SK-N-SH (cell line): ENCODE measurements around the gene FCN3.

Experiments used
- GABPA ChIP-seq: IDR thresholded peaks from 2 replicates; pipeline ENCODE4 v1.4.0; 2012; ENCODE audit warnings: low read depth, mild to moderate bottlenecking
- POLR2AphosphoS5 ChIP-seq: IDR thresholded peaks from 2 replicates; pipeline ENCODE4 v1.6.1; 2012; ENCODE audit warnings: low read depth, low read length
- SMC3 ChIP-seq: IDR thresholded peaks from 2 replicates; pipeline ENCODE4 v1.6.1; 2012; ENCODE audit warnings: low read depth, low read length, improper control_type of control experiment
- USF2 ChIP-seq: fragments of 150-350 bp; IDR thresholded peaks from 2 replicates; pipeline ENCODE4 v1.6.1; 2017; ENCODE audit warnings: antibody characterized with exemption, low read length, low read depth, borderline replicate concordance
- TF ChIP-seq, protein P1 (sequence below): fragments of 200-600 bp; sonication (generic); IDR thresholded peaks from 2 replicates; pipeline ENCODE4 v1.6.1; 2017; ENCODE audit warnings: antibody characterized with exemption, mild to moderate bottlenecking, moderate library complexity

- TF ChIP-seq, protein P1, sequence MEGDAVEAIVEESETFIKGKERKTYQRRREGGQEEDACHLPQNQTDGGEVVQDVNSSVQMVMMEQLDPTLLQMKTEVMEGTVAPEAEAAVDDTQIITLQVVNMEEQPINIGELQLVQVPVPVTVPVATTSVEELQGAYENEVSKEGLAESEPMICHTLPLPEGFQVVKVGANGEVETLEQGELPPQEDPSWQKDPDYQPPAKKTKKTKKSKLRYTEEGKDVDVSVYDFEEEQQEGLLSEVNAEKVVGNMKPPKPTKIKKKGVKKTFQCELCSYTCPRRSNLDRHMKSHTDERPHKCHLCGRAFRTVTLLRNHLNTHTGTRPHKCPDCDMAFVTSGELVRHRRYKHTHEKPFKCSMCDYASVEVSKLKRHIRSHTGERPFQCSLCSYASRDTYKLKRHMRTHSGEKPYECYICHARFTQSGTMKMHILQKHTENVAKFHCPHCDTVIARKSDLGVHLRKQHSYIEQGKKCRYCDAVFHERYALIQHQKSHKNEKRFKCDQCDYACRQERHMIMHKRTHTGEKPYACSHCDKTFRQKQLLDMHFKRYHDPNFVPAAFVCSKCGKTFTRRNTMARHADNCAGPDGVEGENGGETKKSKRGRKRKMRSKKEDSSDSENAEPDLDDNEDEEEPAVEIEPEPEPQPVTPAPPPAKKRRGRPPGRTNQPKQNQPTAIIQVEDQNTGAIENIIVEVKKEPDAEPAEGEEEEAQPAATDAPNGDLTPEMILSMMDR: no peak
- TF ChIP-seq GABPA (no peak), SMC3 (no peak), POLR2AphosphoS5 (peak; percentile 18; the same call in 1 of the 2 replicates), USF2 (no peak)
Measured at GRCh38 chr1:27400082-27400962, 25.7 kb upstream of the FCN3 start.
